Caco-2 (cell line): ENCODE data around the gene INSYN2B. TPM values are rescaled to one million over a fixed set of nuclear protein-coding genes. Genes with fewer than 3 reads are reported as not detected.

Experiments
- BruUV-seq: library from RNA; stranded (reverse); fragments of 400-500 nt; replicated peaks from 2 replicates; lab custom pipeline; 2021; lab: Mats Ljungman, UMichigan
- CTCF ChIA-PET: fragments of 300-600 bp; sonication (Branson Sonifier 250); formaldehyde crosslinking; loops from one replicate; lab custom pipeline; 2022; ENCODE audit warnings: antibody characterized with exemption; lab: Charles Lee
- POLR2A ChIA-PET: fragments of 300-600 bp; sonication (Branson Sonifier 250); formaldehyde crosslinking; loops from one replicate; lab custom pipeline; 2022; ENCODE audit warnings: antibody characterized with exemption; lab: Charles Lee
- DNase-seq, 2 experiments: peaks; one replicate each; pipeline versions ENCODE4 v3.0.0 to v3.0.0-alpha.2; 2020 to 2022
- H3K27me3 ChIP-seq: replicated peaks from 2 replicates; pipeline ENCODE4 v1.6.0; 2011; ENCODE audit warnings: low read length; ENCODE audit not compliant: control insufficient read depth, insufficient read depth
- H3K36me3 ChIP-seq: 2 replicates; pipeline ENCODE4 v1.5.1; 2011; ENCODE audit warnings: low read length; ENCODE audit not compliant: control insufficient read depth, insufficient read depth
- H3K4me1 ChIP-seq: fragments of 250-450 bp; sonication (Bioruptor Pico); 2 replicates; pipeline ENCODE4 v1.5.1; 2020; ENCODE audit warnings: mild to moderate bottlenecking
- H3K4me3 ChIP-seq: 2 replicates; pipeline ENCODE4 v1.5.1; 2011; ENCODE audit warnings: low read depth, mild to moderate bottlenecking, control low read depth, low read length
- H3K9me3 ChIP-seq: fragments of 250-450 bp; sonication (Bioruptor Pico); 2 replicates; pipeline ENCODE4 v1.5.1; 2020; ENCODE audit warnings: mild to moderate bottlenecking, moderate library complexity
- H3K27ac Mint-ChIP-seq: one replicate; pipeline ENCODE4 v1.8.0; 2022; ENCODE audit warnings: mixed read lengths; ENCODE audit not compliant: unreplicated experiment
- H3K27me3 Mint-ChIP-seq: one replicate; pipeline ENCODE4 v1.8.0; 2022; ENCODE audit warnings: mixed read lengths; ENCODE audit not compliant: insufficient read depth, unreplicated experiment
- H3K36me3 Mint-ChIP-seq: one replicate; pipeline ENCODE4 v1.8.0; 2022; ENCODE audit warnings: mild to moderate bottlenecking, mixed read lengths; ENCODE audit not compliant: insufficient read depth, unreplicated experiment
- H3K4me1 Mint-ChIP-seq: one replicate; pipeline ENCODE4 v1.8.0; 2022; ENCODE audit warnings: low read depth, mixed read lengths; ENCODE audit not compliant: unreplicated experiment
- H3K4me3 Mint-ChIP-seq: one replicate; pipeline ENCODE4 v1.8.0; 2022; ENCODE audit warnings: mild to moderate bottlenecking, moderate library complexity, mixed read lengths; ENCODE audit not compliant: unreplicated experiment
- H3K9me3 Mint-ChIP-seq: one replicate; pipeline ENCODE4 v1.8.0; 2022; ENCODE audit warnings: mixed read lengths; ENCODE audit not compliant: unreplicated experiment
- intact Hi-C: fragments of 100-400 bp; cut with micrococcal nuclease; formaldehyde crosslinking; loops from one replicate; pipeline ENCODE4 v1.10.0; 2022; ENCODE audit not compliant: unreplicated experiment
- total RNA-seq: library from RNA; stranded (reverse); gene quantifications from 2 replicates; pipeline ENCODE4 v1.2.3, GENCODE V29; 2022
- TF ChIP-seq, protein P1 (sequence below), 2 experiments: fragments of 200-600 bp in 1 of 2; IDR thresholded peaks; 1 replicate in 1 of 2; 2 replicates in 1 of 2; pipeline versions ENCODE4 v1.5.1 to v1.8.0; 2011 to 2022; ENCODE audit warnings: antibody characterized with exemption in 1 of 2, control low read depth in 1 of 2, inconsistent platforms in 1 of 2, low read depth in 1 of 2, low read length in 1 of 2, mild to moderate bottlenecking in 1 of 2, moderate library complexity in 1 of 2; ENCODE audit not compliant: insufficient read depth in 1 of 2, severe bottlenecking in 1 of 2, unreplicated experiment in 1 of 2

The INSYN2B gene
- total RNA-seq, 1 experiment from 2014 or later, result not detected

DNA sequence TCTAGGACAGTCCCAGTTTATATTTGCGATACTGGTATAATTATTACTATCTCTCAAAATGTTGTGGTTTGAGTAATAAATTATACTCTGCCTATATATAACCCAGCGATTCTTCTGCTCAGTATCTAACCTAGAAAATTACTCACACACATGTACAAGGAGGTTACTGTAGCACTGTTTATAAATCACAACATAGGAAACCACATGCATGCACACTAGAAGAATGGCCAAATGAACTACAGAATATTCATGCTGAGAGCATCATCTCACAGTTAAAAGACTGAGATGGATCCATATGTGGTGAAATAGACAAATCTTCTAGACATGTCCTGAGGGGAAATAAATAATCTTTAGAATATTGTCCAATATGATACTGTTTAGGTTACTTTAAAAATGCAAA, 62.1 kb downstream of the INSYN2B start:
- Mint-ChIP-seq H3K4me3 (no peak overlapping the region), H3K27me3 (peaks cover 6% of the 10 kb centered on the region), H3K36me3 (no peaks in the 10 kb centered on the region), H3K27ac (no peak overlapping the region), H3K4me1 (no peaks in the 10 kb centered on the region), H3K9me3 (no peaks in the 10 kb centered on the region)
- ChIA-PET POLR2A (no interaction called here), CTCF (no interaction called here)
- Histone ChIP-seq H3K36me3 (no peaks in the 10 kb centered on the region), H3K27me3 (no peaks in the 10 kb centered on the region), H3K4me1 (peaks cover 12% of the 10 kb centered on the region; the same call in 1 of the 2 replicates), H3K4me3 (no peak overlapping the region), H3K9me3 (no peaks in the 10 kb centered on the region)
- TF ChIP-seq, protein P1, sequence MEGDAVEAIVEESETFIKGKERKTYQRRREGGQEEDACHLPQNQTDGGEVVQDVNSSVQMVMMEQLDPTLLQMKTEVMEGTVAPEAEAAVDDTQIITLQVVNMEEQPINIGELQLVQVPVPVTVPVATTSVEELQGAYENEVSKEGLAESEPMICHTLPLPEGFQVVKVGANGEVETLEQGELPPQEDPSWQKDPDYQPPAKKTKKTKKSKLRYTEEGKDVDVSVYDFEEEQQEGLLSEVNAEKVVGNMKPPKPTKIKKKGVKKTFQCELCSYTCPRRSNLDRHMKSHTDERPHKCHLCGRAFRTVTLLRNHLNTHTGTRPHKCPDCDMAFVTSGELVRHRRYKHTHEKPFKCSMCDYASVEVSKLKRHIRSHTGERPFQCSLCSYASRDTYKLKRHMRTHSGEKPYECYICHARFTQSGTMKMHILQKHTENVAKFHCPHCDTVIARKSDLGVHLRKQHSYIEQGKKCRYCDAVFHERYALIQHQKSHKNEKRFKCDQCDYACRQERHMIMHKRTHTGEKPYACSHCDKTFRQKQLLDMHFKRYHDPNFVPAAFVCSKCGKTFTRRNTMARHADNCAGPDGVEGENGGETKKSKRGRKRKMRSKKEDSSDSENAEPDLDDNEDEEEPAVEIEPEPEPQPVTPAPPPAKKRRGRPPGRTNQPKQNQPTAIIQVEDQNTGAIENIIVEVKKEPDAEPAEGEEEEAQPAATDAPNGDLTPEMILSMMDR (IDR thresholded peaks at IDR 0.05; ENCODE audit: insufficient read depth in 1 of 2, low read depth in 1 of 2, low read length in 1 of 2, severe bottlenecking in 1 of 2, unreplicated experiment in 1 of 2), result no peak
- BruUV-seq, result no TSS peak
- no peak for DNase-seq
- intact Hi-C loops, result no loop called here

DNA sequence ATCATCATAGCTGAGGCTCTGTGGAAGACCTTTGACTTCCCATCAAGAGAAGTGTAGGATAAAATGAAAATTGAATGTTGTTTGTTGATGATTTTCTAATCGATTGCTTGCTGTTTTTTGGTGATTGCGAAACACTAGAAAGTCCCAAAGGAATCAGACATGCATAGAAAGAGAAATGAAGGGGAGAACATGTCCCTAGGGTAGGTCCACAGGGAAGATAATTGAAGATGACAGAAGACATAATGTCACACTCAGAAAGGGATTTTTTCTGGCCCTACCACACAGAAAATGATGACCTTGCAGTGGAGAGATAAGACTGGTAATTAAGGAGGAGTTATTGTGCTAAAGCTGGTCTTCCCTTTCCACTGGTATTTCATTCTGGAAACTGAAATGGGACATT, 62.8 kb downstream of the INSYN2B start:
- Histone ChIP-seq H3K36me3 (no peaks in the 10 kb centered on the region), H3K4me1 (peaks cover 12% of the 10 kb centered on the region; the same call in 1 of the 2 replicates), H3K9me3 (no peaks in the 10 kb centered on the region), H3K4me3 (no peak overlapping the region), H3K27me3 (no peaks in the 10 kb centered on the region)
- CTCF ChIA-PET, result no interaction called here
- no peak overlapping the region for H3K4me3 Mint-ChIP-seq
- H3K9me3 Mint-ChIP-seq, result no peaks in the 10 kb centered on the region
- POLR2A ChIA-PET, result no interaction called here
- H3K4me1 Mint-ChIP-seq, result no peaks in the 10 kb centered on the region
- intact Hi-C loops, result no loop called here
- no peak overlapping the region for H3K27ac Mint-ChIP-seq
- TF ChIP-seq, protein P1 (IDR thresholded peaks at IDR 0.05; ENCODE audit: insufficient read depth in 1 of 2, low read depth in 1 of 2, low read length in 1 of 2, severe bottlenecking in 1 of 2, unreplicated experiment in 1 of 2), result no peak
- DNase-seq, result no peak
- H3K36me3 Mint-ChIP-seq, result no peaks in the 10 kb centered on the region
- H3K27me3 Mint-ChIP-seq, result peaks cover 6% of the 10 kb centered on the region
- BruUV-seq, result no TSS peak

DNA sequence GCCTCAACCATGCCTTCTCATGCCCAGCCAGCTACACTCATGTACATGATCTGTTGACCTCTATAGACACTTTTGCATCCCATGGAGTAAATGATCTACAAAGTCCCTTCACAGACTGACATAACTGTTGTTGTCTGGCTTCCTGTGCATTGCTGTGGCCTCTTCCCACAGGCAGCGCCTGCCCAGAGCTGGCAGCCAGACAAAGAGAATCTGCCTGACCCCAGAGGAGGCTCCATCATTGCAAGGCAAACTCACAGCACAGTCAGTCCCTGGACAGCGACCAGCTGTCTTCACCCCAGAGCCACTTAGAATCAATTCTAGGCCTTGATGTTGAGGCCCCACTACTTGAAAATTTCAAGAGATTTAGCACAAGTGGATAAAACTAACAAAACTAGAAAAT, 65.5 kb downstream of the INSYN2B start:
- TF ChIP-seq, protein P1 (IDR thresholded peaks at IDR 0.05; ENCODE audit: insufficient read depth in 1 of 2, low read depth in 1 of 2, low read length in 1 of 2, severe bottlenecking in 1 of 2, unreplicated experiment in 1 of 2), result no peak
- no peak for DNase-seq
- POLR2A ChIA-PET, result no interaction called here
- Histone ChIP-seq H3K36me3 (no peaks in the 10 kb centered on the region), H3K9me3 (no peaks in the 10 kb centered on the region), H3K4me3 (no peak overlapping the region), H3K27me3 (no peaks in the 10 kb centered on the region), H3K4me1 (no peaks in the 10 kb centered on the region; the same call in 1 of the 2 replicates)
- Mint-ChIP-seq H3K4me1 (no peaks in the 10 kb centered on the region), H3K4me3 (no peak overlapping the region), H3K9me3 (no peaks in the 10 kb centered on the region), H3K27me3 (peaks cover 6% of the 10 kb centered on the region), H3K27ac (no peak overlapping the region), H3K36me3 (no peaks in the 10 kb centered on the region)
- BruUV-seq, result no TSS peak
- CTCF ChIA-PET, result no interaction called here
- intact Hi-C loops, result loop anchor here (2.0 kb wide), 1 partner anchor 66 kb away; the partner anchor contains the start of gene INSYN2B
